Measurements from ENCODE around the gene SDK1.

- TF ChIP-seq POLR2A (IDR thresholded peaks at IDR 0.05; ENCODE audit: low read depth, low read length) (no peak), EZH2 (IDR thresholded peaks at IDR 0.05; ENCODE audit: borderline replicate concordance, low read depth, low read length, severe bottlenecking) (no peak), CTCF (IDR thresholded peaks at IDR 0.05; ENCODE audit: extremely low read depth in 1 of 2, insufficient read depth in 1 of 2, low read depth in 1 of 2, low read length in 2 of 2) (no peak), MAX (IDR thresholded peaks at IDR 0.05; ENCODE audit: insufficient read depth, insufficient read length) (no peak), GATA2 (IDR thresholded peaks at IDR 0.05; ENCODE audit: insufficient read depth, insufficient read length, low read depth, low read length) (no peak), JUN (IDR thresholded peaks at IDR 0.05; ENCODE audit: borderline replicate concordance, insufficient read depth, insufficient read length, low read depth) (no peak)
These were observed 702.5 kb downstream of the SDK1 start for GRCh38 chr7:4003503-4003902.

Measured in endothelial cell of umbilical vein (primary cell).